Activated naive CD4-positive, alpha-beta T cell treated with anti-CD3 and anti-CD28 coated beads, Interleukin-2, amount 10 ng/mL, durations not matched to agents 7 days and 5 days (primary cell): ENCODE measurements around the gene GUK1.
A peak's percentile ranks its signal among the peaks of the same experiment; 100 is the strongest.

Experiments used
- CTCF ChIA-PET: fragments of 350-600 bp; sonication (Branson Sonifier 250); formaldehyde crosslinking; loops from one replicate; lab custom pipeline; 2021; ENCODE audit warnings: antibody characterized with exemption; lab: Charles Lee
- DNase-seq: peaks from one replicate; pipeline ENCODE4 v3.0.0-alpha.2; 2020
- H3K27ac Mint-ChIP-seq: one replicate; pipeline ENCODE4 v1.8.0; 2021; ENCODE audit warnings: mild to moderate bottlenecking, moderate library complexity, mixed read lengths
- H3K27me3 Mint-ChIP-seq: one replicate; pipeline ENCODE4 v1.8.0; 2021; ENCODE audit warnings: mild to moderate bottlenecking, mixed read lengths
- H3K36me3 Mint-ChIP-seq: one replicate; pipeline ENCODE4 v1.8.0; 2021; ENCODE audit warnings: mixed read lengths
- H3K4me1 Mint-ChIP-seq: one replicate; pipeline ENCODE4 v1.8.0; 2021; ENCODE audit warnings: mixed read lengths
- H3K4me3 Mint-ChIP-seq: one replicate; pipeline ENCODE4 v1.8.0; 2021; ENCODE audit warnings: mild to moderate bottlenecking, moderate library complexity, mixed read lengths
- H3K9me3 Mint-ChIP-seq: one replicate; pipeline ENCODE4 v1.8.0; 2021; ENCODE audit warnings: mixed read lengths

GUK1 gene

GRCh38 chr1:228139931-228140723 is at the start of gene GUK1:
Gene GUK1, plus strand, starts transcription at chr1:228140279. Its CDS starts 24 bp downstream, at chr1:228140303.
- H3K36me3 Mint-ChIP-seq: peaks cover 26% of the 10 kb centered on the region
- CTCF ChIA-PET: interaction anchor here (0.7 to 1.4 kb wide), 4 partner anchors 12 to 141 kb away, joined by 3 to 4 read pairs (median 3); no protein-coding TSS in a partner anchor
- peaks cover 20% of the 10 kb centered on the region for H3K27me3 Mint-ChIP-seq
- H3K9me3 Mint-ChIP-seq: no peaks in the 10 kb centered on the region
- H3K27ac Mint-ChIP-seq: peak within 1 kb of the TSS; percentile 98
- peak; percentile 100 for DNase-seq
- peak within 1 kb of the TSS; percentile 98 for H3K4me3 Mint-ChIP-seq
- peaks cover 40% of the 10 kb centered on the region for H3K4me1 Mint-ChIP-seq

GRCh38 chr1:228090613-228091081 is 49.4 kb upstream of the GUK1 start:
- H3K4me3 Mint-ChIP-seq: no peak overlapping the region
- no peaks in the 10 kb centered on the region for H3K27me3 Mint-ChIP-seq
- peaks cover 65% of the 10 kb centered on the region for H3K4me1 Mint-ChIP-seq
- DNase-seq: peak; percentile 11
- H3K27ac Mint-ChIP-seq: no peak overlapping the region
- CTCF ChIA-PET: no interaction called here
- peaks cover 21% of the 10 kb centered on the region for H3K9me3 Mint-ChIP-seq
- H3K36me3 Mint-ChIP-seq: peaks cover 77% of the 10 kb centered on the region

GRCh38 chr1:228091084-228091483 is 49.0 kb upstream of the GUK1 start:
- Mint-ChIP-seq H3K4me1 (peaks cover 65% of the 10 kb centered on the region), H3K36me3 (peaks cover 82% of the 10 kb centered on the region), H3K27me3 (no peaks in the 10 kb centered on the region), H3K9me3 (peaks cover 22% of the 10 kb centered on the region), H3K27ac (no peak overlapping the region), H3K4me3 (no peak overlapping the region)
- CTCF ChIA-PET: no interaction called here
- DNase-seq: peak; percentile 6

- H3K36me3 Mint-ChIP-seq: peaks cover 78% of the 10 kb centered on the region
- CTCF ChIA-PET: no interaction called here
- peak; percentile 6 for DNase-seq
- H3K9me3 Mint-ChIP-seq: peaks cover 22% of the 10 kb centered on the region
- no peak overlapping the region for H3K27ac Mint-ChIP-seq
- no peaks in the 10 kb centered on the region for H3K27me3 Mint-ChIP-seq
- H3K4me1 Mint-ChIP-seq: peaks cover 55% of the 10 kb centered on the region
- no peak overlapping the region for H3K4me3 Mint-ChIP-seq
These were observed 47.6 kb upstream of the GUK1 start for GRCh38 chr1:228092342-228093049.

GRCh38 chr1:228093050-228093906 is 46.8 kb upstream of the GUK1 start:
- DNase-seq: peak; percentile 18
- Mint-ChIP-seq H3K27ac (no peak overlapping the region), H3K27me3 (no peaks in the 10 kb centered on the region), H3K4me1 (peaks cover 47% of the 10 kb centered on the region), H3K9me3 (peaks cover 22% of the 10 kb centered on the region), H3K36me3 (peaks cover 78% of the 10 kb centered on the region), H3K4me3 (no peak overlapping the region)
- CTCF ChIA-PET: no interaction called here

- DNase-seq: peak; percentile 8
- H3K4me1 Mint-ChIP-seq: peaks cover 35% of the 10 kb centered on the region
- H3K4me3 Mint-ChIP-seq: no peak overlapping the region
- no peaks in the 10 kb centered on the region for H3K27me3 Mint-ChIP-seq
- H3K36me3 Mint-ChIP-seq: peaks cover 76% of the 10 kb centered on the region
- no peak overlapping the region for H3K27ac Mint-ChIP-seq
- CTCF ChIA-PET: interaction anchor here (0.7 kb wide), 1 partner anchor 345 kb away, joined by 3 read pairs; no protein-coding TSS in a partner anchor
- peaks cover 22% of the 10 kb centered on the region for H3K9me3 Mint-ChIP-seq
These were observed 45.6 kb upstream of the GUK1 start for GRCh38 chr1:228094432-228095016.

GRCh38 chr1:228095161-228095560 is 44.9 kb upstream of the GUK1 start:
- Mint-ChIP-seq H3K27ac (no peak overlapping the region), H3K4me3 (no peak overlapping the region), H3K4me1 (peaks cover 30% of the 10 kb centered on the region), H3K9me3 (peaks cover 22% of the 10 kb centered on the region), H3K36me3 (peaks cover 78% of the 10 kb centered on the region), H3K27me3 (no peaks in the 10 kb centered on the region)
- CTCF ChIA-PET: interaction anchor here (0.7 kb wide), 1 partner anchor 345 kb away, joined by 3 read pairs; no protein-coding TSS in a partner anchor
- no peak for DNase-seq

GRCh38 chr1:228095938-228096337 is 44.1 kb upstream of the GUK1 start:
- Mint-ChIP-seq H3K4me3 (no peak overlapping the region), H3K4me1 (peaks cover 22% of the 10 kb centered on the region), H3K27ac (no peak overlapping the region), H3K36me3 (peaks cover 75% of the 10 kb centered on the region), H3K9me3 (peaks cover 22% of the 10 kb centered on the region), H3K27me3 (no peaks in the 10 kb centered on the region)
- CTCF ChIA-PET: no interaction called here
- DNase-seq: peak; percentile 4

- Mint-ChIP-seq H3K27ac (no peak overlapping the region), H3K36me3 (peaks cover 68% of the 10 kb centered on the region), H3K27me3 (no peaks in the 10 kb centered on the region), H3K4me1 (peaks cover 22% of the 10 kb centered on the region), H3K4me3 (no peak overlapping the region), H3K9me3 (peaks cover 20% of the 10 kb centered on the region)
- CTCF ChIA-PET: no interaction called here
- DNase-seq: peak; percentile 15
These were observed 43.4 kb upstream of the GUK1 start for GRCh38 chr1:228096416-228097332.

GRCh38 chr1:228097333-228098081 is 42.6 kb upstream of the GUK1 start:
- H3K27ac Mint-ChIP-seq: no peak overlapping the region
- CTCF ChIA-PET: interaction anchor here (1.1 kb wide), 1 partner anchor 11 kb away, joined by 3 read pairs; no protein-coding TSS in a partner anchor
- peaks cover 60% of the 10 kb centered on the region for H3K36me3 Mint-ChIP-seq
- peak; percentile 18 for DNase-seq
- peaks cover 17% of the 10 kb centered on the region for H3K9me3 Mint-ChIP-seq
- H3K4me1 Mint-ChIP-seq: peaks cover 18% of the 10 kb centered on the region
- H3K4me3 Mint-ChIP-seq: no peak overlapping the region
- no peaks in the 10 kb centered on the region for H3K27me3 Mint-ChIP-seq

GRCh38 chr1:228098323-228098931 is 41.7 kb upstream of the GUK1 start:
- Mint-ChIP-seq H3K36me3 (peaks cover 54% of the 10 kb centered on the region), H3K27me3 (peaks cover 4% of the 10 kb centered on the region), H3K9me3 (peaks cover 17% of the 10 kb centered on the region), H3K4me3 (no peak overlapping the region), H3K4me1 (peaks cover 23% of the 10 kb centered on the region), H3K27ac (no peak overlapping the region)
- DNase-seq: peak; percentile 16
- CTCF ChIA-PET: interaction anchor here (1.1 kb wide), 1 partner anchor 12 kb away, joined by 3 read pairs; no protein-coding TSS in a partner anchor

- CTCF ChIA-PET: no interaction called here
- H3K4me1 Mint-ChIP-seq: peaks cover 32% of the 10 kb centered on the region
- H3K27ac Mint-ChIP-seq: no peak overlapping the region
- DNase-seq: peak; percentile 10
- H3K9me3 Mint-ChIP-seq: peaks cover 12% of the 10 kb centered on the region
- H3K4me3 Mint-ChIP-seq: no peak overlapping the region
- peaks cover 48% of the 10 kb centered on the region for H3K36me3 Mint-ChIP-seq
- H3K27me3 Mint-ChIP-seq: peaks cover 5% of the 10 kb centered on the region
These were observed 40.7 kb upstream of the GUK1 start for GRCh38 chr1:228099331-228099732.
